GM19023 (cell line): ENCODE data around the gene FAM156A.
"Not testable (repeated sequence)": the region's sequence is repeated elsewhere in the genome, so short reads cannot be mapped to it uniquely, and the experiment has no call there.

ENCODE experiments used
- ATAC-seq: cut with Tn5 transposase; IDR thresholded peaks from one replicate; pipeline ENCODE4 v1.9.1; 2021; ENCODE audit warnings: mild to moderate bottlenecking, moderate library complexity; ENCODE audit not compliant: unreplicated experiment

Gene FAM156A

GRCh38 chrX:52906072-52906471 lies 52.2 kb downstream of the FAM156A start:
- ATAC-seq: not testable (repeated sequence)

DNA sequence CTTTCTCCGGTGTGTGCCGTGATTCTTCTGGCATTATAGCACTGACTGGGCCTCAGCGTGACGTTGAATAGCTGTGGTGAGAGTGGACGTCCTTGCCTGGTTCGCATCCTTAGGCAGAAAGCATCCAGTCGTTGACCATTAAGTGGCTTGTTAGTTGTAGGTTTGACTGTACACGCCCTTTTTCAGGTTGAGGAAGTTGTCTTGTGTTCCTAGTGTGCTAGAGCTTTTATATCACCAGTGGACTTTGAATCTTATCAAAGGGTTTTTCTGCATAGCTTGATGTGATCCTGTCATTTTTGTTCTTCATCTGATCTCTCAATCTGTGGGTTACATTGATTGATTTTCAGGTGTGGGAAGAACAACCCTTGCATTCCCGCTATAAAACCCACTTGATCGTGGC lies 52.8 kb downstream of the FAM156A start:
- ATAC-seq: not testable (repeated sequence)
